ENCODE data around the gene LEUTX.

Gene LEUTX

GRCh38 chr19:39820696-39821095, 42.0 kb downstream of the LEUTX start:
- Histone ChIP-seq H3K4me1 (peaks cover 12% of the 10 kb centered on the region; the same call in 1 of the 2 replicates), H4K20me1 (no peaks in the 10 kb centered on the region), H3K27ac (no peak overlapping the region), H3K9me3 (no peaks in the 10 kb centered on the region), H3K36me3 (peaks cover 17% of the 10 kb centered on the region), H3K4me2 (no peak overlapping the region), H3K27me3 (no peaks in the 10 kb centered on the region), H3K4me3 (no peak overlapping the region), H3K9ac (no peak overlapping the region)
- no peak for TF ChIP-seq Cebpa-rat (IDR thresholded peaks at IDR 0.05)

- peak overlapping the region; percentile 73 for H3K9ac ChIP-seq
- no peaks in the 10 kb centered on the region for H3K9me3 ChIP-seq
- H4K20me1 ChIP-seq = no peaks in the 10 kb centered on the region
- no peak for TF ChIP-seq Cebpa-rat (IDR thresholded peaks at IDR 0.05)
- H3K4me1 ChIP-seq = peaks cover 13% of the 10 kb centered on the region; the same call in 1 of the 2 replicates
- H3K27me3 ChIP-seq = no peaks in the 10 kb centered on the region
- H3K27ac ChIP-seq = no peak overlapping the region
- H3K4me3 ChIP-seq = peak overlapping the region; percentile 73
- H3K4me2 ChIP-seq = peak overlapping the region; percentile 77
- H3K36me3 ChIP-seq = peaks cover 43% of the 10 kb centered on the region
Observed at GRCh38 chr19:39823686-39824085, 45.0 kb downstream of the LEUTX start.

- H3K4me3 ChIP-seq = peak overlapping the region; percentile 73
- peak overlapping the region; percentile 73 for H3K9ac ChIP-seq
- H3K4me1 ChIP-seq = peaks cover 21% of the 10 kb centered on the region; the same call in 1 of the 2 replicates
- H3K27ac ChIP-seq = no peak overlapping the region
- H3K27me3 ChIP-seq = no peaks in the 10 kb centered on the region
- peaks cover 6% of the 10 kb centered on the region for H4K20me1 ChIP-seq
- TF ChIP-seq Cebpa-rat (IDR thresholded peaks at IDR 0.05) = no peak
- no peaks in the 10 kb centered on the region for H3K9me3 ChIP-seq
- H3K4me2 ChIP-seq = peak overlapping the region; percentile 77
- peaks cover 50% of the 10 kb centered on the region for H3K36me3 ChIP-seq
Observed at GRCh38 chr19:39824143-39825092, 45.8 kb downstream of the LEUTX start.

- no peak for TF ChIP-seq Cebpa-rat (IDR thresholded peaks at IDR 0.05)
- no peak overlapping the region for H3K9ac ChIP-seq
- H3K4me2 ChIP-seq = peak overlapping the region; percentile 25
- H3K9me3 ChIP-seq = no peaks in the 10 kb centered on the region
- no peak overlapping the region for H3K27ac ChIP-seq
- H3K4me3 ChIP-seq = no peak overlapping the region
- H3K27me3 ChIP-seq = no peaks in the 10 kb centered on the region
- peaks cover 57% of the 10 kb centered on the region for H3K36me3 ChIP-seq
- peaks cover 25% of the 10 kb centered on the region; the same call in 1 of the 2 replicates for H3K4me1 ChIP-seq
- peaks cover 12% of the 10 kb centered on the region for H4K20me1 ChIP-seq
Observed at GRCh38 chr19:39825093-39825463, 46.4 kb downstream of the LEUTX start.

- peaks cover 62% of the 10 kb centered on the region for H3K36me3 ChIP-seq
Observed at GRCh38 chr19:39825531-39826076, 47.0 kb downstream of the LEUTX start.

GRCh38 chr19:39826311-39826945, 47.8 kb downstream of the LEUTX start:
- no peak overlapping the region for H3K9ac ChIP-seq
- peaks cover 67% of the 10 kb centered on the region for H3K36me3 ChIP-seq
- no peak for TF ChIP-seq Cebpa-rat (IDR thresholded peaks at IDR 0.05)
- no peaks in the 10 kb centered on the region; the same call in 1 of the 2 replicates for H3K27me3 ChIP-seq
- no peak overlapping the region for H3K27ac ChIP-seq
- H3K4me2 ChIP-seq = no peak overlapping the region
- no peak overlapping the region for H3K4me3 ChIP-seq
- no peaks in the 10 kb centered on the region for H3K9me3 ChIP-seq
- peaks cover 27% of the 10 kb centered on the region for H3K4me1 ChIP-seq
- peaks cover 26% of the 10 kb centered on the region for H4K20me1 ChIP-seq

More at GRCh38 chr19:39825531-39826076, 47.0 kb downstream of the LEUTX start:
- H3K9me3 ChIP-seq = no peaks in the 10 kb centered on the region
- no peak overlapping the region for H3K4me3 ChIP-seq
- H3K27ac ChIP-seq = no peak overlapping the region
- peaks cover 17% of the 10 kb centered on the region for H4K20me1 ChIP-seq
- H3K27me3 ChIP-seq = no peaks in the 10 kb centered on the region
- H3K4me1 ChIP-seq = peaks cover 25% of the 10 kb centered on the region; the same call in 1 of the 2 replicates
- H3K9ac ChIP-seq = no peak overlapping the region
- TF ChIP-seq Cebpa-rat (IDR thresholded peaks at IDR 0.05) = no peak
- H3K4me2 ChIP-seq = no peak overlapping the region

- H3K36me3 ChIP-seq = peaks cover 72% of the 10 kb centered on the region
- H3K27me3 ChIP-seq = no peaks in the 10 kb centered on the region; the same call in 1 of the 2 replicates
- no peaks in the 10 kb centered on the region for H3K9me3 ChIP-seq
- H4K20me1 ChIP-seq = peaks cover 33% of the 10 kb centered on the region
- peaks cover 35% of the 10 kb centered on the region for H3K4me1 ChIP-seq
- no peak overlapping the region for H3K9ac ChIP-seq
- no peak overlapping the region for H3K4me3 ChIP-seq
- TF ChIP-seq Cebpa-rat (IDR thresholded peaks at IDR 0.05) = no peak
- no peak overlapping the region for H3K27ac ChIP-seq
- H3K4me2 ChIP-seq = no peak overlapping the region
Observed at GRCh38 chr19:39827216-39827615, 48.6 kb downstream of the LEUTX start.

- Histone ChIP-seq H3K4me1 (peaks cover 44% of the 10 kb centered on the region), H4K20me1 (peaks cover 43% of the 10 kb centered on the region), H3K9ac (no peak overlapping the region), H3K36me3 (peaks cover 68% of the 10 kb centered on the region), H3K4me3 (no peak overlapping the region), H3K27ac (no peak overlapping the region), H3K27me3 (no peaks in the 10 kb centered on the region; the same call in 1 of the 2 replicates), H3K4me2 (no peak overlapping the region), H3K9me3 (no peaks in the 10 kb centered on the region)
- no peak for TF ChIP-seq Cebpa-rat (IDR thresholded peaks at IDR 0.05)
Observed at GRCh38 chr19:39828015-39828653, 49.5 kb downstream of the LEUTX start.

GRCh38 chr19:39828654-39829032, 50.0 kb downstream of the LEUTX start:
- Histone ChIP-seq H3K27ac (no peak overlapping the region), H3K36me3 (peaks cover 68% of the 10 kb centered on the region), H3K27me3 (no peaks in the 10 kb centered on the region; the same call in 1 of the 2 replicates), H3K4me1 (peaks cover 45% of the 10 kb centered on the region), H3K9ac (no peak overlapping the region), H3K4me3 (no peak overlapping the region), H3K4me2 (no peak overlapping the region), H4K20me1 (peaks cover 48% of the 10 kb centered on the region), H3K9me3 (no peaks in the 10 kb centered on the region)
- TF ChIP-seq Cebpa-rat (IDR thresholded peaks at IDR 0.05) = no peak

All from BLaER1 (cell line).